Erythroblast (primary cell): ENCODE measurements around the gene KRT10.

Source experiments
- GATA1 ChIP-seq: IDR thresholded peaks from 2 replicates; pipeline ENCODE4 v1.6.1; 2011; ENCODE audit warnings: low read depth, mild to moderate bottlenecking, control low read depth, low read length, moderate library complexity
- POLR2A ChIP-seq: IDR thresholded peaks from 2 replicates; pipeline ENCODE4 v1.6.1; 2011; ENCODE audit warnings: mild to moderate bottlenecking, low read length

- TF ChIP-seq POLR2A (no peak), GATA1 (no peak)
Observed at GRCh38 chr17:40822132-40822812, at the start of gene KRT10.
